A549 (cell line): ENCODE measurements around the gene ZCCHC24. TPM values are rescaled to one million over a fixed set of nuclear protein-coding genes. Genes with fewer than 3 reads are reported as not detected.
A peak's percentile ranks its signal among the peaks of the same experiment; 100 is the strongest.

Experiments used
- ATAC-seq, 2 experiments: fragments of 200-7000 bp in 1 of 2; fragments of >200 bp in 1 of 2; cut with Nextera tagmentation in 1 of 2; cut with Tn5 transposase in 1 of 2; 3 replicates each; pipeline versions ENCODE4 v1.8.0 to v1.9.1; 2018 to 2020; ENCODE audit warnings: mild to moderate bottlenecking in 1 of 2, moderate library complexity in 1 of 2
- CTCF ChIA-PET: fragments of 300-600 bp; sonication (Branson Sonifier 250); formaldehyde crosslinking; extraction: SDS; loops from one replicate; lab custom pipeline; 2021; ENCODE audit warnings: antibody characterized with exemption, inconsistent platforms; lab: Yijun Ruan, JAX
- POLR2A ChIA-PET: fragments of 350-600 bp; formaldehyde crosslinking; extraction: SDS; loops from one replicate; lab custom pipeline; 2021; ENCODE audit warnings: antibody characterized with exemption, inconsistent platforms; lab: Yijun Ruan, JAX
- DNase-seq, 2 experiments: peaks; one replicate each; pipeline versions ENCODE4 v3.0.0 to v3.0.0-alpha.2; 2011 to 2016; ENCODE audit warnings: low read depth in 1 of 2, low spot score in 1 of 2
- FAIRE-seq: peaks from 2 replicates; lab custom pipeline; 2011; peaks lifted over from hg19 to GRCh38; lab: Jason Lieb, UNC
- H3K27ac ChIP-seq, 2 experiments: fragments of >200 bp; sonication (Bioruptor Twin); formaldehyde crosslinking; 3 replicates each; pipeline ENCODE4 v1.5.1; 2016 to 2017
- H3K4me1 ChIP-seq: fragments of >200 bp; sonication (Bioruptor Twin); formaldehyde crosslinking; 3 replicates; pipeline ENCODE4 v1.6.1; 2016
- H3K4me2 ChIP-seq: fragments of >200 bp; sonication (Bioruptor Twin); formaldehyde crosslinking; 3 replicates; pipeline ENCODE4 v1.6.1; 2016
- H3K4me3 ChIP-seq: fragments of >200 bp; sonication (Bioruptor Twin); formaldehyde crosslinking; 3 replicates; pipeline ENCODE4 v1.5.1; 2016
- H3K9me3 ChIP-seq: fragments of >200 bp; sonication (Bioruptor Twin); formaldehyde crosslinking; 3 replicates; pipeline ENCODE4 v1.6.1; 2016
- BHLHE40 ChIP-seq: IDR thresholded peaks from 2 replicates; pipeline ENCODE4 v1.6.1; 2012; ENCODE audit warnings: low read depth, low read length, inconsistent platforms
- CHD2 ChIP-seq: fragments of 150-350 bp; IDR thresholded peaks from 2 replicates; pipeline ENCODE4 v1.6.1; 2014; ENCODE audit warnings: low read length; ENCODE audit not compliant: partially characterized antibody
- FOXS1 ChIP-seq: fragments of 250-450 bp; sonication (Bioruptor Pico); IDR thresholded peaks from 2 replicates; pipeline ENCODE4 v1.5.0; 2020; ENCODE audit warnings: mild to moderate bottlenecking, moderate library complexity
- GATA3 ChIP-seq: IDR thresholded peaks from 2 replicates; pipeline ENCODE4 v1.6.1; 2012; ENCODE audit warnings: borderline replicate concordance
- HDAC2 ChIP-seq: fragments of 200-600 bp; sonication (generic); IDR thresholded peaks from 2 replicates; pipeline ENCODE4 v1.6.1; 2016
- HEYL ChIP-seq: fragments of 250-450 bp; sonication (Bioruptor Pico); IDR thresholded peaks from 2 replicates; pipeline ENCODE4 v1.8.0; 2021; ENCODE audit warnings: mild to moderate bottlenecking, moderate library complexity
- HOXB13 ChIP-seq: fragments of 250-450 bp; sonication (Bioruptor Pico); IDR thresholded peaks from 2 replicates; pipeline ENCODE4 v1.5.0; 2020; ENCODE audit warnings: low read depth, mild to moderate bottlenecking, moderate library complexity
- JUN ChIP-seq, 2 experiments: fragments of >200 bp; sonication (Bioruptor Twin); formaldehyde crosslinking; IDR thresholded peaks; 2 replicates in 1 of 2; 3 replicates in 1 of 2; pipeline ENCODE4 v1.6.1; 2016 to 2017
- KDM5A ChIP-seq: fragments of 200-600 bp; sonication (generic); IDR thresholded peaks from 2 replicates; pipeline ENCODE4 v1.6.1; 2016; ENCODE audit warnings: antibody characterized with exemption, mild to moderate bottlenecking
- MYC ChIP-seq: IDR thresholded peaks from 2 replicates; pipeline ENCODE4 v1.6.1; 2012; ENCODE audit warnings: mild to moderate bottlenecking, inconsistent platforms, low read length, improper control_type of control experiment, borderline replicate concordance
- POLR2A ChIP-seq: IDR thresholded peaks from 2 replicates; pipeline ENCODE4 v1.6.1; 2012; ENCODE audit warnings: mild to moderate bottlenecking, low read length
- RAD21 ChIP-seq, 2 experiments: fragments of >200 bp in 1 of 2; sonication (Bioruptor Twin) in 1 of 2; formaldehyde crosslinking in 1 of 2; IDR thresholded peaks in 1 of 2; conservative IDR thresholded peaks in 1 of 2; 2 replicates in 1 of 2; 3 replicates in 1 of 2; pipeline ENCODE4 v1.6.1; 2012 to 2018; ENCODE audit warnings: inconsistent platforms in 1 of 2
- SMC3 ChIP-seq: fragments of >200 bp; sonication (Bioruptor Twin); formaldehyde crosslinking; IDR thresholded peaks from 3 replicates; pipeline ENCODE4 v1.6.1; 2018; ENCODE audit warnings: inconsistent platforms
- TFCP2L1 ChIP-seq: fragments of 250-450 bp; sonication (Bioruptor Pico); IDR thresholded peaks from 2 replicates; pipeline ENCODE4 v1.5.0; 2021; ENCODE audit warnings: mild to moderate bottlenecking
- ZFP36 ChIP-seq: fragments of 450-650 bp; IDR thresholded peaks from 2 replicates; pipeline ENCODE4 v1.6.1; 2014; ENCODE audit warnings: borderline replicate concordance; ENCODE audit not compliant: partially characterized antibody
- WGBS: methylation state at CpG from one replicate; pipeline ENCODE4 v1.1.6; 2017; ENCODE audit errors: missing lambda C conversion rate; 5-methylcytosine and 5-hydroxymethylcytosine counted together
- polyA plus RNA-seq, 4 experiments: library from polyadenylated mRNA; depleted of rRNA in 3 of 4; stranded (reverse); fragments of >200 nt; fragmentation: RNase III in 1 of 4; extraction: RNeasy Plus Mini Kit Qiagen cat#74134 plus additional on column Dnase treatment in 1 of 4; gene quantifications; 2 replicates in 3 of 4; 3 replicates in 1 of 4; pipeline ENCODE4 v1.2.3, GENCODE V29; 2011 to 2017
- TF ChIP-seq, protein P1 (sequence below): fragments of 250-450 bp; sonication (Bioruptor Pico); IDR thresholded peaks from 2 replicates; pipeline ENCODE4 v1.5.0; 2021; ENCODE audit warnings: mild to moderate bottlenecking, moderate library complexity, borderline replicate concordance
- TF ChIP-seq, protein P2 (sequence below): fragments of >200 bp; sonication (Bioruptor Twin); formaldehyde crosslinking; IDR thresholded peaks from 3 replicates; pipeline ENCODE4 v1.6.1; 2016

The ZCCHC24 gene
- polyA plus RNA-seq, 2 of the 4 experiments (the other 2 are of a cell fraction): 2.4 to 4.2 TPM

DNA sequence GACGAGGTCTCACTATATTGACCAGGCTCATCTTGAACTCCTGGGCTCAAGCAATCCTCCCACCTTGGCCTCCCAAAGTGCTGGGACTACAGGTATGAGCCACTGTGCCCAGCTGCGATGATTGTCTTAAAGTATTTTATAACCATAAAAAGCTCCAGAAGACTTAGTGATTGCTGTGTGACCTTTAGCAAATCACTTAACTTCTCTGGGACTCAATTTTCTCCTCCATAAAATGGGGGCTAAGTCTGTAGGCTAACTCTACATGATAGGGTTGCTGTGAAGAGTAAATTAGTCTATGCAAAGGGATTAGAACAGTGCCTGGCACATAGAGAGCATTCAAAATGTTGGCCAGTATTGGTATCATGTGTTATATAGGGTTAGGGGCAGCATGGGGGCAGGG is 55.4 kb downstream of the ZCCHC24 start:
- Histone ChIP-seq H3K27ac (no peak overlapping the region), H3K9me3 (no peaks in the 10 kb centered on the region), H3K4me1 (no peaks in the 10 kb centered on the region), H3K4me2 (no peak overlapping the region), H3K4me3 (no peak overlapping the region)
- ChIA-PET POLR2A (interaction anchor here (1.4 kb wide), 1 partner anchor 55 kb away, joined by 3 read pairs; no protein-coding TSS in a partner anchor), CTCF (interaction anchor here (1.1 to 3.6 kb wide), 3 partner anchors 8 to 43 kb away, joined by 3 to 17 read pairs (median 3); no protein-coding TSS in a partner anchor)
- WGBS: 91% methylated on average over 2 of the region's 2 CpGs
- FAIRE-seq: no peak
- DNase-seq: no peak
- ATAC-seq: no peak
- TF ChIP-seq ZFP36 (peak; percentile 16), BHLHE40 (no peak)

DNA sequence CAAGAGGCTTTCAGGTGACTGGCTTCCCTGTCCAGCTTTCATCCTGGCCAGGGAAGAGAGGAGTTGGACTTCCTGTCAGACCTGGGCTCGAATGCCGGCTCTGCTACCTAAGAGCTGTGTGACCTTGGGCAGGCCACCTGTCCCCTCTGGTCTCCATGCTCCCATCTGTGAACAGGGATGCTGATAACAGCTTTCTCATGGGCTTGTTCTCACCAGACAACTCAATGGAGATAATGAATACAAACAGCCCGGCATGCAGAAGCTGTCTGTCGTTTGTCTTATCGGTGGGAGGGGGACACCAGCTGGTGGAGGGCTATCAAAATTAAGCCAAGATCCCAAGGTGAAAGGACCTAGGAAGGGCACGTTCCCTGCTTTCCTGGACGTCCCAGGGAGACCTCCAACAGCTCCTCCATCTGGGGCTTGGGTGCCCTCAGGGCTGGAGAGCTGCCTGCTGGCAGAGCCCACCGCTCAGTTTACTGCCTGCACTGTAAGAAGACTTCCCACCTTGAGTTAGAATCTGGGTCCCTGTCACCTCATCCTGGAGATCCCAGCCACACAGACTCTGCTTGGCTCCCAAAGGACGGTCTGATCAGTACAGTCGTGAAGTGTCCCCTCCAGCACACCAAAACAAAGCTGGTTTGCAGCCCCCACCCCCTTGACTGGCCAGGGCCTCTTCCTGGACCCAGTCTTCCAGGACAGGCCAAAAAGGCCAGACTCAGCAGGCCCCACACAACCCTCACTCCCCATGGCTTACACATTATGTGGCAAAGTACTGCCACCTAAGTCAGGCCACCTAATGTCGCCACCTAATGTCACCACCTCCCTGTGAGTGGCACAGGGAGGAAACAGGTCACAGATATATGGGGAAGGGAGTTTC is 57.2 kb downstream of the ZCCHC24 start:
- no peak overlapping the region for H3K4me2 ChIP-seq
- ATAC-seq (no peak), DNase-seq (no peak), FAIRE-seq (no peak)
- no peak overlapping the region for H3K27ac ChIP-seq
- POLR2A ChIA-PET: no interaction called here
- no peaks in the 10 kb centered on the region for H3K9me3 ChIP-seq
- no peak overlapping the region for H3K4me3 ChIP-seq
- H3K4me1 ChIP-seq: no peaks in the 10 kb centered on the region
- WGBS: 76% methylated on average over 11 of the region's 11 CpGs
- CTCF ChIA-PET: interaction anchor here (0.6 to 2.4 kb wide), 6 partner anchors 12 to 80 kb away, joined by 3 to 13 read pairs (median 4); no protein-coding TSS in a partner anchor
- no peak for TF ChIP-seq HEYL
- no peak for TF ChIP-seq FOXS1 (CRISPR knock-in tag)
- TF ChIP-seq KDM5A: no peak
- TF ChIP-seq ZFP36: no peak
- no peak for TF ChIP-seq GATA3
- TF ChIP-seq TFCP2L1 (CRISPR knock-in tag): no peak
- no peak for TF ChIP-seq MYC
- no peak for TF ChIP-seq RAD21 (conservative IDR thresholded peaks at IDR 0.05 in 1 of 2, IDR thresholded peaks at IDR 0.05 in 1 of 2)

DNA sequence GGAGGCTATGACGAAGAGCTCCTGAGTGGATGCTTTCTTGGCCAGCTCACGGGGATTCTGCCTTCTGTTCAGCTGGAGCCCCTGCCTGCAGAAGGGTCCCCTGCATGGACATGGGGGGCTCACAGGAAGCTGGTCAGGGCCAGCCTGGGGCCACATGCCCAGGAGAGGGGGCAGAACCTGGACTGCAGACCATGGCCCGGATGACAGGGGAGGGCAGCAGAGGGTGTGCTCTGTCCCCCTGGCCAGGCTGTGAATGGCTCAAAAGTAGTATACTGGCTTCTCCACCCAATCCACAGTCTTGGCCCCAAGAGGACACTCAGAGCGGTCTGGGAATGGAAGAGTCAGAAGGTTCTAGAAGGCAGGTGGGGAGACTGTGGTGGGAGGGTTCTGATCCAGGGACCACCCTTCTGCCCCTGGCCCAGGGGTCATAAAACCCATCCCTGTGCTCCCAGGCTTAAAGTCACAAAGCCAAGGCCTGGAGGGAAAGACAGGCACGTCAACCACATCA is 57.9 kb downstream of the ZCCHC24 start:
- no peak for ATAC-seq
- no peak for DNase-seq
- FAIRE-seq: no peak
- ChIA-PET CTCF (interaction anchor here (1.0 to 2.4 kb wide), 5 partner anchors 11 to 80 kb away, joined by 3 to 13 read pairs (median 5); no protein-coding TSS in a partner anchor), POLR2A (no interaction called here)
- no peak overlapping the region for H3K27ac ChIP-seq
- no peaks in the 10 kb centered on the region for H3K9me3 ChIP-seq
- no peak overlapping the region for H3K4me3 ChIP-seq
- no peak overlapping the region for H3K4me2 ChIP-seq
- H3K4me1 ChIP-seq: 0 out of 3 replicates have a peak, but pooled peaks cover under 1% of the 10 kb centered on the region
- WGBS: 87% methylated on average over 4 of the region's 5 CpGs
- TF ChIP-seq SMC3 (no peak), HEYL (no peak), HOXB13 (CRISPR knock-in tag) (no peak), HDAC2 (no peak), POLR2A (no peak), TFCP2L1 (CRISPR knock-in tag) (no peak), CHD2 (no peak), JUN (IDR thresholded peaks at IDR 0.05) (no peak), KDM5A (no peak)
- TF ChIP-seq, protein P1, sequence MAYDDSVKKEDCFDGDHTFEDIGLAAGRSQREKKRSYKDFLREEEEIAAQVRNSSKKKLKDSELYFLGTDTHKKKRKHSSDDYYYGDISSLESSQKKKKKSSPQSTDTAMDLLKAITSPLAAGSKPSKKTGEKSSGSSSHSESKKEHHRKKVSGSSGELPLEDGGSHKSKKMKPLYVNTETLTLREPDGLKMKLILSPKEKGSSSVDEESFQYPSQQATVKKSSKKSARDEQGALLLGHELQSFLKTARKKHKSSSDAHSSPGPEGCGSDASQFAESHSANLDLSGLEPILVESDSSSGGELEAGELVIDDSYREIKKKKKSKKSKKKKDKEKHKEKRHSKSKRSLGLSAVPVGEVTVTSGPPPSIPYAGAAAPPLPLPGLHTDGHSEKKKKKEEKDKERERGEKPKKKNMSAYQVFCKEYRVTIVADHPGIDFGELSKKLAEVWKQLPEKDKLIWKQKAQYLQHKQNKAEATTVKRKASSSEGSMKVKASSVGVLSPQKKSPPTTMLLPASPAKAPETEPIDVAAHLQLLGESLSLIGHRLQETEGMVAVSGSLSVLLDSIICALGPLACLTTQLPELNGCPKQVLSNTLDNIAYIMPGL (CRISPR knock-in tag): no peak
- TF ChIP-seq, protein P2, sequence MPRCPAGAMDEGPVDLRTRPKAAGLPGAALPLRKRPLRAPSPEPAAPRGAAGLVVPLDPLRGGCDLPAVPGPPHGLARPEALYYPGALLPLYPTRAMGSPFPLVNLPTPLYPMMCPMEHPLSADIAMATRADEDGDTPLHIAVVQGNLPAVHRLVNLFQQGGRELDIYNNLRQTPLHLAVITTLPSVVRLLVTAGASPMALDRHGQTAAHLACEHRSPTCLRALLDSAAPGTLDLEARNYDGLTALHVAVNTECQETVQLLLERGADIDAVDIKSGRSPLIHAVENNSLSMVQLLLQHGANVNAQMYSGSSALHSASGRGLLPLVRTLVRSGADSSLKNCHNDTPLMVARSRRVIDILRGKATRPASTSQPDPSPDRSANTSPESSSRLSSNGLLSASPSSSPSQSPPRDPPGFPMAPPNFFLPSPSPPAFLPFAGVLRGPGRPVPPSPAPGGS: no peak
